Neural crest cell (in vitro differentiated cells): ENCODE data around the gene TIPIN. TPM values are rescaled to one million over a fixed set of nuclear protein-coding genes. Genes with fewer than 3 reads are reported as not detected.
A peak's percentile ranks its signal among the peaks of the same experiment; 100 is the strongest.

Source experiments
- DNase-seq: peaks from one replicate; pipeline ENCODE4 v3.0.0; 2021; ENCODE audit warnings: low read depth, mixed read lengths, low spot score
- H3K27ac Mint-ChIP-seq: one replicate; pipeline ENCODE4 v1.8.0; 2021; ENCODE audit warnings: mild to moderate bottlenecking, mixed read lengths; ENCODE audit not compliant: unreplicated experiment
- H3K27me3 Mint-ChIP-seq: 2 replicates; pipeline ENCODE4 v1.8.0; 2021; ENCODE audit warnings: low read depth, mild to moderate bottlenecking, mixed read lengths
- H3K36me3 Mint-ChIP-seq: 2 replicates; pipeline ENCODE4 v1.8.0; 2021; ENCODE audit warnings: low read depth, mild to moderate bottlenecking, mixed read lengths
- H3K4me1 Mint-ChIP-seq: 2 replicates; pipeline ENCODE4 v1.8.0; 2021; ENCODE audit warnings: mixed read lengths
- H3K4me3 Mint-ChIP-seq: one replicate; pipeline ENCODE4 v1.8.0; 2021; ENCODE audit warnings: mild to moderate bottlenecking, mixed read lengths
- H3K9me3 Mint-ChIP-seq: 2 replicates; pipeline ENCODE4 v1.8.0; 2021; ENCODE audit warnings: mixed read lengths
- total RNA-seq: library from RNA; stranded (reverse); gene quantifications from 2 replicates; pipeline ENCODE4 v1.2.1, GENCODE V29; 2021
- TF ChIP-seq, protein P1 (sequence below): fragments of 200-600 bp; sonication (generic); conservative IDR thresholded peaks from 2 replicates; pipeline ENCODE4 v1.5.0; 2021; ENCODE audit warnings: antibody characterized with exemption, mild to moderate bottlenecking

Gene TIPIN
- total RNA-seq, 1 donor from 2014 or later, result 23.4 TPM

DNA sequence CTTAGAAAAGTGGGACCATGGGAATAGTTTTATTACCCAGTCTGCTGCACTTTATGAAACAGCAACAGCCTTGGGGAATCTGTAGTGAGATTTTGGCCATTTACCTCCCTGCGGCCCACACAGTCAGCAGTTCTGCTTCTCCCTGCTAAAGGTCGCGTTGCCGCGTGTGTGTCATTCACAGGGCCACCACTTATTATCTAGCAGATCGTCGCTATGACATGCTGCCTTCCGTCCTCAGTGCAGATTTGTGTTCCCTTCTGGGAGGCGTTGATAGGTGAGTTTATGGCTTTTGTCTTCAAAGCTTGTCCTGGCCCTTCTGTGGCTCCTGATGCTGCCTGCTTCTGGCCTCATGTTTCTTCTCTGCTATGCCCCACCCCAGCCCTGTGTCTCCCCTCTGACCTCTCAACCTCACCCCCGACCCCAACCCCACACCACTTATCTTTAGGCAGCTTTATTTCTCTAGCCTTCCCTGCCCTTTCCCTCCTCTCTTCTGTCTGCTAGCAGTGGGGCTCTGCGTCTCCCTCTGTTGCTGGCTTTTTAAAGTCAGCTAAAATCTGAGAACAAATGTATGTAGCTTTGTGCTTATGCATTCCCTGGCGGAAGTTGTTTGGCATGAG is 33.1 kb downstream of the TIPIN start:
- H3K27me3 Mint-ChIP-seq, result no peaks in the 10 kb centered on the region
- H3K4me1 Mint-ChIP-seq, result peaks cover 9% of the 10 kb centered on the region
- H3K4me3 Mint-ChIP-seq, result no peak overlapping the region
- H3K27ac Mint-ChIP-seq, result peak overlapping the region; percentile 13
- TF ChIP-seq, protein P1, sequence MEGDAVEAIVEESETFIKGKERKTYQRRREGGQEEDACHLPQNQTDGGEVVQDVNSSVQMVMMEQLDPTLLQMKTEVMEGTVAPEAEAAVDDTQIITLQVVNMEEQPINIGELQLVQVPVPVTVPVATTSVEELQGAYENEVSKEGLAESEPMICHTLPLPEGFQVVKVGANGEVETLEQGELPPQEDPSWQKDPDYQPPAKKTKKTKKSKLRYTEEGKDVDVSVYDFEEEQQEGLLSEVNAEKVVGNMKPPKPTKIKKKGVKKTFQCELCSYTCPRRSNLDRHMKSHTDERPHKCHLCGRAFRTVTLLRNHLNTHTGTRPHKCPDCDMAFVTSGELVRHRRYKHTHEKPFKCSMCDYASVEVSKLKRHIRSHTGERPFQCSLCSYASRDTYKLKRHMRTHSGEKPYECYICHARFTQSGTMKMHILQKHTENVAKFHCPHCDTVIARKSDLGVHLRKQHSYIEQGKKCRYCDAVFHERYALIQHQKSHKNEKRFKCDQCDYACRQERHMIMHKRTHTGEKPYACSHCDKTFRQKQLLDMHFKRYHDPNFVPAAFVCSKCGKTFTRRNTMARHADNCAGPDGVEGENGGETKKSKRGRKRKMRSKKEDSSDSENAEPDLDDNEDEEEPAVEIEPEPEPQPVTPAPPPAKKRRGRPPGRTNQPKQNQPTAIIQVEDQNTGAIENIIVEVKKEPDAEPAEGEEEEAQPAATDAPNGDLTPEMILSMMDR, result no peak
- H3K9me3 Mint-ChIP-seq, result no peaks in the 10 kb centered on the region
- DNase-seq, result no peak
- peaks cover 11% of the 10 kb centered on the region for H3K36me3 Mint-ChIP-seq

DNA sequence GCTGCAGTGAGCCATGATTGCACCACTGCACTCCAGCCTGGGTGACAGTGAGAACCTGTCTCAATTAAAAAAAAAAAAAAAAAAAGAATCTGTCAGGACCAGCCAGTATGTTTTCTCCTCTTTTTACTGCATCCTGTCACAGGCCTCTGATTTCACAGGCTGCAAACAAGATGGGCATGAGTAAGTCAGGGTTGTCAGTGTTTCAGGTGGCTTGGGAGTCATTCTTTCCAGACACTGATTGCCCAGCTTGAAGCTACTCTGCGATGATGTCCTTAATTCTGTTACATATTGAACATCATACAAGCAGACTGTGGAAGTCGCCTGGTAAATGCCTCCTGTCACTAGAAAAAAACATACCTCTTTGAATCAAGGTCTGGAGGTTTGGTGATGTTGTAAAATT is 44.3 kb downstream of the TIPIN start:
- H3K4me1 Mint-ChIP-seq, result no peaks in the 10 kb centered on the region
- no peaks in the 10 kb centered on the region for H3K9me3 Mint-ChIP-seq
- H3K27ac Mint-ChIP-seq, result no peak overlapping the region
- H3K4me3 Mint-ChIP-seq, result no peak overlapping the region
- no peak for DNase-seq
- H3K27me3 Mint-ChIP-seq, result no peaks in the 10 kb centered on the region
- peaks cover 14% of the 10 kb centered on the region for H3K36me3 Mint-ChIP-seq
- TF ChIP-seq, protein P1, result no peak

DNA sequence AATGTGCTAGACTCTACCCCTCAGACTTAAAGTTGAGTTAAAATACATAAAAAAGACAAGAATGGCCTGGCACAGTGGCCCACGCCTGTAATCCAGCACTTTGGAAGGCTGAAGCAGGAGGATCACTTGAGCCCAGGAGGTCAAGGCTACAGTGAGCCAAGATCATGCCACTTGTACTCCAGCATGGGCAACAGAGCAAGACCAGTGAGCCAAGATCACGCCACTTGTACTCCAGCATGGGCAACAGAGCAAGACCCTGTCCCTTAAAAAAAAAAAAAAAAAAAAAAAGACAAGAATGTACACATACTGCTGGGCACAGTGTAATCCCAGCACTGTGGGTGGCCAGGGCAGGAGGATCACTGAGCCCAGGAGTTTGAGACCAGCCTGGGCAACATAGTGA is 45.7 kb downstream of the TIPIN start:
- Mint-ChIP-seq H3K4me3 (no peak overlapping the region), H3K27me3 (no peaks in the 10 kb centered on the region)

DNA sequence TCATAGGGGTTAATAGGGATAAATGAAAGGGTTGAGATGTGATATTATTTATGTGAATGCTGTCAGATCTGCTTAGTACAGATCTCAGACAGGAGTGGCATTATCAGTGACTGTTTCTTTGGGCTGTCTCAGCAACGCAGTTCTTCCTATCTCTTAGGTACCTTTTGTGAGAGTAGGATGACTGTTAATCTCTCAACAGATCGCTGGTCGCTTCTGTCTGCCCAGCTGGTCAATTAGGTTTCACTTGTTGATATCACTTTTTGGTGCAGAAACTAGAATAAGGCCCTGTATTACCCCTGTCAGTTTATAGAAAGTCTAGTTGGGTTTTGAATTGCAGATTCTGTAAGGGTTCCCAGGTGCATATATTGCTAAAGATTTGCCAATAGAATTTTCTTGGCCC is 46.7 kb downstream of the TIPIN start:
- H3K9me3 Mint-ChIP-seq, result no peaks in the 10 kb centered on the region
- TF ChIP-seq, protein P1, result no peak
- H3K27me3 Mint-ChIP-seq, result no peaks in the 10 kb centered on the region
- H3K36me3 Mint-ChIP-seq, result peaks cover 9% of the 10 kb centered on the region
- no peaks in the 10 kb centered on the region for H3K4me1 Mint-ChIP-seq
- H3K27ac Mint-ChIP-seq, result no peak overlapping the region
- no peak for DNase-seq
- H3K4me3 Mint-ChIP-seq, result no peak overlapping the region

More for the DNA sequence above, 45.7 kb downstream of the TIPIN start:
- Mint-ChIP-seq H3K27ac (no peak overlapping the region), H3K4me1 (no peaks in the 10 kb centered on the region), H3K36me3 (peaks cover 9% of the 10 kb centered on the region), H3K9me3 (no peaks in the 10 kb centered on the region)
- TF ChIP-seq, protein P1, result no peak
- DNase-seq, result no peak

DNA sequence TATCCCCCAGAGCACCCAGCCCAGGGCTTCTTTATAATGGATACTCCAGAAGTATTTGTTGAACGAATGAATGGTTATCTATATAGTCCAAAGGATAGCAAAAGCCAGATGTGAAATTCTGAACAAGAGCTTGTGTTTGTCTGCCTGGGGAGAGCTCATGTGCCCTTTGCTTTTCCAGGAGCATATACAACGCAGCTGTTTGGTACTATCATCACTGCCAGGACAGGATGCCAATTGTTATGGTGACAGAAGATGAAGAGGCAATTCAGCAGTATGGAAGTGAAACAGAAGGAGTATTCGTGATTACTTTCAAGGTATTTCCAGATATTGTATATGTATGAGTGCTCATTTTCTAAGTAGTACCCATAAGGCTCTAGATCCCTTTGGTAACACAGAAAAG is 48.0 kb downstream of the TIPIN start:
- peaks cover 9% of the 10 kb centered on the region for H3K36me3 Mint-ChIP-seq
- TF ChIP-seq, protein P1, result no peak

More for the DNA sequence above, 48.0 kb downstream of the TIPIN start:
- Mint-ChIP-seq H3K4me1 (no peaks in the 10 kb centered on the region), H3K27me3 (no peaks in the 10 kb centered on the region), H3K27ac (no peak overlapping the region), H3K9me3 (no peaks in the 10 kb centered on the region), H3K4me3 (no peak overlapping the region)
- DNase-seq, result no peak
